ENCODE results near the gene STK25.

DNA sequence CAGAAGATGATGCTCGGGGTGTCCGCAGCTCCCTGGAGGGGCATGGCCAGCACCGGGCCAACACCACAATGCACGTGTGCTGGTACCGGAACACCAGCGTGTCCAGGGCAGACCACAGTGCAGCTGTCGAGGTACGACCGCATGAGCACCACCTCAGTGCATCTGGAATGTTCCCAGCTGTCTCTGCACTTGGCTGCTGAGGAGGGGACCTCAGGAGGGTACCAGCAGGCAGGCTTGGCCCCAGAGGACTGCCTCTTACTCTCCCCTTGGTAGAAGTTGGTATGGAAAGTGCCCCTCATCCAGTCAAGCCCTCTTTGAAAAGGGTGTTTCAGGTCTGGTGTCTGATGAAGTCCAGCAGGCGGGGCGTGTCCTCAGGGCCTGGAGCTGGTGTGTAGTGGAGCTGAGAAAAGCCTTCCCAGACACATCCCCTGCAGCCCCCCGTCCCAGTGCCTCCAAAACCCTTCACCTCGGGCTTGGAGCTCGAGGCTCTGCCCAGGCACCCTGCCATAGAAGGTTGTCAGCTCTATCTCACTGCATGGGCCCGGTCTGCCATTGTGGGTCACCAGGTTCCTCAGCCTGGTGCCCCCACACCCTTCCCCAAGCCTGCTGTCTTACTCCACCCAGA lies 16.7 kb downstream of the STK25 start:
- TF ChIP-seq, protein P1, sequence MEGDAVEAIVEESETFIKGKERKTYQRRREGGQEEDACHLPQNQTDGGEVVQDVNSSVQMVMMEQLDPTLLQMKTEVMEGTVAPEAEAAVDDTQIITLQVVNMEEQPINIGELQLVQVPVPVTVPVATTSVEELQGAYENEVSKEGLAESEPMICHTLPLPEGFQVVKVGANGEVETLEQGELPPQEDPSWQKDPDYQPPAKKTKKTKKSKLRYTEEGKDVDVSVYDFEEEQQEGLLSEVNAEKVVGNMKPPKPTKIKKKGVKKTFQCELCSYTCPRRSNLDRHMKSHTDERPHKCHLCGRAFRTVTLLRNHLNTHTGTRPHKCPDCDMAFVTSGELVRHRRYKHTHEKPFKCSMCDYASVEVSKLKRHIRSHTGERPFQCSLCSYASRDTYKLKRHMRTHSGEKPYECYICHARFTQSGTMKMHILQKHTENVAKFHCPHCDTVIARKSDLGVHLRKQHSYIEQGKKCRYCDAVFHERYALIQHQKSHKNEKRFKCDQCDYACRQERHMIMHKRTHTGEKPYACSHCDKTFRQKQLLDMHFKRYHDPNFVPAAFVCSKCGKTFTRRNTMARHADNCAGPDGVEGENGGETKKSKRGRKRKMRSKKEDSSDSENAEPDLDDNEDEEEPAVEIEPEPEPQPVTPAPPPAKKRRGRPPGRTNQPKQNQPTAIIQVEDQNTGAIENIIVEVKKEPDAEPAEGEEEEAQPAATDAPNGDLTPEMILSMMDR (conservative IDR thresholded peaks at IDR 0.05), result no peak
- no peak for TF ChIP-seq ZFX (IDR thresholded peaks at IDR 0.05)

Data from C4-2B (cell line).